Adrenal gland (tissue), 5 donors: Measurements from ENCODE around the gene GAL.

ENCODE experiments used
- CTCF ChIP-seq, 6 experiments: fragments of 450-650 bp in 4 of 6; fragments of 200-600 bp in 2 of 6; sonication (generic) in 1 of 6; IDR thresholded peaks; 1 replicate in 5 of 6; 2 replicates in 1 of 6; pipeline versions ENCODE4 v1.5.1 to v1.8.0; 2016 to 2021; ENCODE audit warnings: antibody characterized with exemption in 6 of 6, mild to moderate bottlenecking in 2 of 6, moderate library complexity in 1 of 6
- POLR2A ChIP-seq, 2 donors: fragments of 450-650 bp; IDR thresholded peaks; one replicate each; pipeline ENCODE4 v1.6.1; 2017; ENCODE audit warnings: antibody characterized with exemption in 2 of 2, mild to moderate bottlenecking in 2 of 2, moderate library complexity in 1 of 2
- donor health status: DM: no; HTN: no; CAD: no.

- TF ChIP-seq CTCF (IDR thresholded peaks at IDR 0.05) (no peak), POLR2A (IDR thresholded peaks at IDR 0.05) (no peak)
Measured at GRCh38 chr11:68659158-68659921, 25.0 kb upstream of the GAL start.
